IMR-90 (cell line): Measurements from ENCODE around the gene ALPK3.

Experiments
- BHLHE40 ChIP-seq: fragments of 150-350 bp; IDR thresholded peaks from 2 replicates; pipeline ENCODE4 v1.6.1; 2016; ENCODE audit warnings: mild to moderate bottlenecking, low read depth, low read length
- CEBPB ChIP-seq: IDR thresholded peaks from 2 replicates; pipeline ENCODE4 v1.6.1; 2012; ENCODE audit warnings: low read depth, low read length, improper control_type of control experiment
- CTCF ChIP-seq: conservative IDR thresholded peaks from 2 replicates; pipeline ENCODE4 v1.5.1; 2012; ENCODE audit warnings: mild to moderate bottlenecking, low read depth, low read length, improper control_type of control experiment
- ELK1 ChIP-seq: fragments of 150-350 bp; IDR thresholded peaks from 2 replicates; pipeline ENCODE4 v1.6.1; 2016; ENCODE audit warnings: low read depth, mild to moderate bottlenecking, low read length, moderate library complexity, borderline replicate concordance
- FOS ChIP-seq: fragments of 150-350 bp; IDR thresholded peaks from 2 replicates; pipeline ENCODE4 v1.6.1; 2016; ENCODE audit warnings: low read depth, low read length
- MAZ ChIP-seq: IDR thresholded peaks from 2 replicates; pipeline ENCODE4 v1.6.1; 2012; ENCODE audit warnings: low read depth, mild to moderate bottlenecking, low read length, improper control_type of control experiment, moderate library complexity, borderline replicate concordance
- POLR2A ChIP-seq: IDR thresholded peaks from 2 replicates; pipeline ENCODE4 v1.6.1; 2012; ENCODE audit warnings: mild to moderate bottlenecking, low read depth, low read length
- RAD21 ChIP-seq: IDR thresholded peaks from 2 replicates; pipeline ENCODE4 v1.6.1; 2012; ENCODE audit warnings: low read length, improper control_type of control experiment
- RFX5 ChIP-seq: IDR thresholded peaks from 2 replicates; pipeline ENCODE4 v1.8.0; 2012; ENCODE audit warnings: low read depth, mild to moderate bottlenecking, low read length, moderate library complexity
- SMC3 ChIP-seq: fragments of 150-350 bp; IDR thresholded peaks from 2 replicates; pipeline ENCODE4 v1.6.1; 2016; ENCODE audit warnings: low read depth, mild to moderate bottlenecking, antibody characterized with exemption, low read length, moderate library complexity

DNA sequence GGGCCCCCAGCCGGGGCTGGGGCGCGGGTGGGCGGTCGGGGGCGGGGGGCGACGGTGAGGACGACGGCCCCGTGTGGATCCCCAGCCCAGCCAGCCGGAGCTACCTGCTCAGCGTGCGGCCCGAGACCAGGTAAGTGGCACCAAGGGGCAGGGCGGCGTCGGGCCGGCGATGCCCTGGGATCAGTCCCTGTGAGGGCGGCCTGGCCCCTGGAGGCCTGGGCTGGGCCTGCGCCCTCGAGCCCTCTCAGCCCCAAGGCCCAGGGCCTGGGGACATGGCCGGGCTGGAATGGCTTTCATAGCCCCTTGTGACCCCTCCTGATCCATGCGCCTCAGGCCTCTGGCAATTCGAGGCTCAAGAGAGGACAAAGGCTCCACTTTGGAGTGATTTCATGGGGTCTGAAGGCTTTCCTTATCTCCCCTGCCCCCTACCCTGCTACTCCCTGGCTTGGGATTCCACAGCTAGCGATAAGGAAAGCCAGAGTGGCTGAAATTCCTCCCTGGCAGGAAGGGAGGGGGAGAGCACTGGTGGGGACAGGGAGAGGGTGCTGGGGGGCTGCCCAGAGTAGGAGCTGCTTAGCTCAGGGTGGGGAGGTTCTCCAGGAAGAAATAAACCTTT is 418 bp downstream of the ALPK3 start:
- TF ChIP-seq CTCF: no peak
- no peak for TF ChIP-seq SMC3
- TF ChIP-seq RAD21: no peak
- no peak for TF ChIP-seq CEBPB
- TF ChIP-seq POLR2A: no peak
- TF ChIP-seq RFX5: no peak
- no peak for TF ChIP-seq BHLHE40
- no peak for TF ChIP-seq MAZ
- TF ChIP-seq FOS: no peak
- TF ChIP-seq ELK1: no peak
